SH-SY5Y (cell line): ENCODE measurements around the gene NAXE.

Source experiments
- GATA2 ChIP-seq: IDR thresholded peaks from 2 replicates; pipeline ENCODE4 v1.6.1; 2011; ENCODE audit warnings: mild to moderate bottlenecking, low read depth, low read length
- GATA3 ChIP-seq: IDR thresholded peaks from 2 replicates; pipeline ENCODE4 v1.6.1; 2011; ENCODE audit warnings: low read depth, mild to moderate bottlenecking, low read length, moderate library complexity

DNA sequence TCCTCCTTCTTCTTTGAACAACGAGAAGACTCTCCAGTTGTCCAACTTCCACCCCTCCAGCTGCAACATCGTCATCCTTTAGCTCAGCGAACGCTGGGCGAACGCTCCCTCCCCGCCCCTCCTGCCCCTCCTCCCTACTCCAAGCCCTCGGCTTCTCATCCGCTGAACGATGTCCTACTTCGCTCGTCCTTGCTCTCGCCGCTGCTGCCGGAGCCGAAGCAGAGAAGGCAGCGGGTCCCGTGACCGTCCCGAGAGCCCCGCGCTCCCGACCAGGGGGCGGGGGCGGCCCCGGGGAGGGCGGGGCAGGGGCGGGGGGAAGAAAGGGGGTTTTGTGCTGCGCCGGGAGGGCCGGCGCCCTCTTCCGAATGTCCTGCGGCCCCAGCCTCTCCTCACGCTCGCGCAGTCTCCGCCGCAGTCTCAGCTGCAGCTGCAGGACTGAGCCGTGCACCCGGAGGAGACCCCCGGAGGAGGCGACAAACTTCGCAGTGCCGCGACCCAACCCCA, 50.2 kb downstream of the NAXE start, which contains the start of gene BCAN:
- TF ChIP-seq GATA2 (no peak), GATA3 (no peak)
